Fibroblast of lung (primary cell): ENCODE results near the gene MAPK6.

Experiments
- CTCF ChIP-seq, 2 donors: IDR thresholded peaks in 1 of 2; conservative IDR thresholded peaks in 1 of 2; 1 replicate in 1 of 2; 2 replicates in 1 of 2; pipeline ENCODE4 v1.5.1; 2011 to 2012; ENCODE audit warnings: low read length in 2 of 2, control low read depth in 1 of 2, inconsistent platforms in 1 of 2, low read depth in 1 of 2, mild to moderate bottlenecking in 1 of 2
- EZH2 ChIP-seq: IDR thresholded peaks from 2 replicates; pipeline ENCODE4 v1.5.1; 2012; ENCODE audit warnings: low read length, control low read depth, mild to moderate bottlenecking; ENCODE audit errors: missing control alignments

DNA sequence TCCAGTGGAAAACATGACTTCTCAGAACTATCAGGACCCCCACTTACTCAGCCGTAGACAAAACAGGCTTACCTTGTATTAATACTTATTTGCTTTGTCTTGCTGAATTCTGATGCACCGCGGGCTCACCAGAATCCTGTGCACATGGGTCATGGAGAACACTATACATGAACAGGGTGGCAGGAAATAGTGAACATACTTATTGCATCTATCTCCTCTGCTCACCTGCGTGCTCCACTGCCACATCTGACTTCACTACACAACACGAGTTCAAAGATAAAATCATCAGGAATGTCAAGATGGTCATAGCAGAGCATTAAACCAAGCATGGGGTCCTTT, 10.7 kb upstream of the MAPK6 start:
- TF ChIP-seq CTCF (conservative IDR thresholded peaks at IDR 0.05 in 1 of 2, IDR thresholded peaks at IDR 0.05 in 1 of 2; ENCODE audit: low read depth in 1 of 2, low read length in 2 of 2) (no peak), EZH2 (no peak)
